A204.1 (cell line): ENCODE measurements around the gene ACADS.
"Not testable (repeated sequence)": the region's sequence is repeated elsewhere in the genome, so short reads cannot be mapped to it uniquely, and the experiment has no call there.

Experiments used
- FAIRE-seq: peaks from 2 replicates; lab custom pipeline; 2012; peaks lifted over from hg19 to GRCh38; lab: Jason Lieb, UNC

The ACADS gene

DNA sequence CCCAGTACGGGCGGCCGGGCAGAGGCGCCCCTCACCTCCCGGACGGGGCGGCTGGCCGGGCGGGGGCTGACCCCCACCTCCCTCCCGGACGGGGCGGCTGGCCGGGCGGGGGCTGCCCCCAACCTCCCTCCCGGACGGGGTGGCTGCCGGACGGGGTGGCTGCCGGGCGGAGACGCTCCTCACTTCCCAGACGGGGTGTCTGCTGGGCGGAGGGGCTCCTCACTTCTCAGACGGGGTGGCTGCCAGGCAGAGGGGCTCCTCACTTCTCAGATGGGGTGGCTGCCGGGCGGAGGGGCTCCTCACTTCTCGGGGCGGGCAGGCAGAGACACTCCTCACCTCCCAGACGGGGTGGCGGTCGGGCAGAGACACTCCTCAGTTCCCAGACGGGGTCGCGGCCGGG is 6.6 kb downstream of the ACADS start:
- not testable (repeated sequence) for FAIRE-seq

DNA sequence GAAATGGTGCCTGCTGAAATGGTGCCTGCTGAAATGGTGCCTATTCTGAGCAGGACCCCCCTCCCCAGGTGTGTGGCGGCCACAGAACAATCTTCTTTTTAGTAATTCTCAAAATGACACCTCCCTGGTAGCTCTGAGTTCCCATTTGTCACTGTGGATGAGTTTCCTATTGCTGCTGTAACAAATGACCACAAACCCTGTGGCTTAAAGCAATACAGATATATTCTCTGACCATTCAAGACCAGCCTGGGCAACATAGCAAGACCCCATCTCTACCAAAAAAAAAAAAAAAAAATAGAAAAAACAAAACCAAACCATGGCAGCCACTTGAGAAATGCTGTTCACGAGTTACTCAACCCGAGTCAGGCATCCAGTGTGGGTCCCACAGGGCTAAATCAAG is 7.9 kb downstream of the ACADS start:
- FAIRE-seq, result no peak

DNA sequence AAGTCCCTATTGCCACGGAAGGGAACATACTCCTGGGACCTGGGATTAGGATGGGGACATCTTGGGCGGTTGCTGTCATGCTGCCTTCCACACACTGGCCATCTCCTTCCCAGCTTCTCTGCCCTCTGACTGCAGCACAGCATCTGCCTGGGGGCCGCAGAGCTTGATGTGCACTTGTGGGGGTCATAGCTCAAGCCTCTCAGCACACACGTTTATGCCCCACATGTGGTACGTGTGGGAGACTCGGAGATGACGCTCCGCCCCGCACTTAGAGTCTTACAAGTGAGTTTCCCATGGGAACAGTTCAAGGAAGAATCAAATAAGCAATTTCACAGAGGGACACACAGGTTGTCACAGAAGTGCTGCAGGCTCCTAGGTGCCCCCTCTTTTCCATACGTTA is 8.6 kb downstream of the ACADS start:
- no peak for FAIRE-seq

DNA sequence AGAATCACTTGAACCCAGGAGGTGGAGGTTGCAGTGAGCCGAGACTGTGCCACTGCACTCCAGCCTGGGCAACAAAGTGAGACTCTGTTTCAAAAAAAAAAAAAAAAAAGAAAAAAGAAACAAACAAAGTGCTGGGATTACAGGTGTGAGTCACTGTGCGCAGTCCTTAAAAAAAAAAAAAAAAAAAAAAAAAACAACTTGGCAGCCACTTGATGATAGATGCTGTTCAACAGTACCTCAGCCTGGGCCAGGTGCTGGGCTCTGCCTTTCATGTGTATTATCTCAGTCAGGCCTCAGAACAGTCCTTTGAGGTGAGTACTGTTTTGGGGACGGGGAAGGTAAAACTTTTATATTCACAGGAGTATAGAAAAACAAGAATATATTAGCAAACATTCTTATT is 9.6 kb downstream of the ACADS start:
- FAIRE-seq, result no peak

DNA sequence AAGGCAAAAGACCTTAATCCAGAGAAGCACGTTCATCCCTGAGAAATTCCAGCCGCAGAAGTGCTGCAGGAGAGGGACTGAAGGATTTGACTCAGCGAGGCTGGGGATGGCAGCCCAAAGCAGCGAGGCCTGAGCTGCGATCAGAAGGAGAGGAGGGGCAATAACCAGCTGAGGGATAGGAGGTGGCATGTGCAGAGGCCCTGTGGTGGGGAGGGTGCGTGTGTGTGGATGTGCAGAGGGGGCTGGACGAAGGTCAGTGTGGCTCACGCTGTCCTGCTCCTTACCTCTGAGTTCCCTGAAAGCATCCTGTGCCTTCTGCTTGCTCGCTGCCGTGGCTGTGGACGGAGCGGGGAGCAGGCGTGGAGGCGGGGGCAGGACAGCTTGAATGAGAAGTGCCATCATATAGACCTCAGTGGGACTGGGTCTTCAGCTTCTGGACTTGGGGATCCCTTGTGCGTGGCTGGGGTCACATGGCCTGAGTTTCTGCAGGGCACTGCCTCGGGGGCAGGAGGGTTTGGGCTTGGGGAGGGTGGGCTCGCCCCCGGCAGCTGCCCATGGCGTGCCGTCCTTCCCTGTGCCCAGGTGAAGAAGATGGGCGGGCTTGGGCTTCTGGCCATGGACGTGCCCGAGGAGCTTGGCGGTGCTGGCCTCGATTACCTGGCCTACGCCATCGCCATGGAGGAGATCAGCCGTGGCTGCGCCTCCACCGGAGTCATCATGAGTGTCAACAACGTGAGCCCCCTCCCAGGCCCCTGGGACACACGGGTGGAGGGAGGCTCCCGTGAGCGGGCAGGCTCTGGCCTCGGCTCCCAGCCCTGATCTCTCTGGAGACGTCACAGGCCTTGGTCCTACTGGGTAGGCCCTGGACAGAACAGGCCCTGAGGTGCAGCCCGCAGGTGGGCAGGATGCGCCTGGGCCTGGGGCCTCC is 11.0 kb downstream of the ACADS start:
- FAIRE-seq, result no peak

DNA sequence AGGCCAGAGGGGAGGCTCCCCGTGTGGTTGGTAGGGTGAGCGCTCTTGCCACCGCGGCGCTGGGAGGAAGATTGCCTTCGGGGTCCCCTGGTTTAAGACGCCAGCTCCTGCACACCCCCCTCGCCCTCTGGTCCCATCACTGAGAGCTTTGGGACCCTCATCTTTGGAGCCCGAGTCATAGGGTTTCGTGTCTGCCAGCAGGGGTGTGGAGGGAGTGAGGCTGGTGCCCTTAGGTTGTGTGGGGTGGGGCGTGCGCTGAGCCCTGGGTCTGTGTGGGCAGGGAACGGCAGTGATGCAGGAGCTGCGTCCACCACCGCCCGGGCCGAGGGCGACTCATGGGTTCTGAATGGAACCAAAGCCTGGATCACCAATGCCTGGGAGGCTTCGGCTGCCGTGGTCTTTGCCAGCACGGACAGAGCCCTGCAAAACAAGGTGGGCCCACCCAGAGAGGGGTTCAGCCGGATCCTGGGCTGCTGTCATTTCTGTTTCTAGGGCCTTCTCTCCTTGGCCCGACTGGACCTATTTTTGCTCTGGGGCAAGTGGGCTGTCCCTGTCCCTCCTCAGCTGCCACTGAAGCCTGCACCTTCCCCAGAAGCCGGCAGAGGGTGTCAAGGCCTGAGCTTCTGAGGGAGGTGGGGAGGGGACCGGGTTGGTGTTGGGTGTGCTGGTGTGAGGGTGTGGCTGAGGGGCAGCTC is 12.1 kb downstream of the ACADS start:
- no peak for FAIRE-seq

DNA sequence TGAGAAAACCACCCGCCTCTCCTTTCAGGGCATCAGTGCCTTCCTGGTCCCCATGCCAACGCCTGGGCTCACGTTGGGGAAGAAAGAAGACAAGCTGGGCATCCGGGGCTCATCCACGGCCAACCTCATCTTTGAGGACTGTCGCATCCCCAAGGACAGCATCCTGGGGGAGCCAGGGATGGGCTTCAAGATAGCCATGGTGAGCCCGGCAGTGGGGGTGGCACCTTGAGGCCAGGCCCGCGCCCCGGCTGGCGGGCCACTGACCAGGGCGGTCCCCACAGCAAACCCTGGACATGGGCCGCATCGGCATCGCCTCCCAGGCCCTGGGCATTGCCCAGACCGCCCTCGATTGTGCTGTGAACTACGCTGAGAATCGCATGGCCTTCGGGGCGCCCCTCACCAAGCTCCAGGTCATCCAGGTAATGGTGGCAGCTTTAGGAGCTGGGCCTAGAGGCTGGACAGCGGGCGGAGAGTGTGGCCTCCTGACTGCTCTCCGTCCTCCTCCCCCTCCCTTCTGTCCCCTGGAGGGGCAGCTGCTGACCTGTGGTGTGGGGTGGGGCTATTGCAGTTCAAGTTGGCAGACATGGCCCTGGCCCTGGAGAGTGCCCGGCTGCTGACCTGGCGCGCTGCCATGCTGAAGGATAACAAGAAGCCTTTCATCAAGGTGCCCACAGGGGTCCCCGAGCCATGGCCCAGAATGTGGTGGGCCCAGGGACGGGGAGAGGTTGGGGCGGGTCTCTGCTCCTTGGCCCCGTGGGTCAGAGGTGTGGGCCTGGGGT is 12.8 kb downstream of the ACADS start:
- no peak for FAIRE-seq

DNA sequence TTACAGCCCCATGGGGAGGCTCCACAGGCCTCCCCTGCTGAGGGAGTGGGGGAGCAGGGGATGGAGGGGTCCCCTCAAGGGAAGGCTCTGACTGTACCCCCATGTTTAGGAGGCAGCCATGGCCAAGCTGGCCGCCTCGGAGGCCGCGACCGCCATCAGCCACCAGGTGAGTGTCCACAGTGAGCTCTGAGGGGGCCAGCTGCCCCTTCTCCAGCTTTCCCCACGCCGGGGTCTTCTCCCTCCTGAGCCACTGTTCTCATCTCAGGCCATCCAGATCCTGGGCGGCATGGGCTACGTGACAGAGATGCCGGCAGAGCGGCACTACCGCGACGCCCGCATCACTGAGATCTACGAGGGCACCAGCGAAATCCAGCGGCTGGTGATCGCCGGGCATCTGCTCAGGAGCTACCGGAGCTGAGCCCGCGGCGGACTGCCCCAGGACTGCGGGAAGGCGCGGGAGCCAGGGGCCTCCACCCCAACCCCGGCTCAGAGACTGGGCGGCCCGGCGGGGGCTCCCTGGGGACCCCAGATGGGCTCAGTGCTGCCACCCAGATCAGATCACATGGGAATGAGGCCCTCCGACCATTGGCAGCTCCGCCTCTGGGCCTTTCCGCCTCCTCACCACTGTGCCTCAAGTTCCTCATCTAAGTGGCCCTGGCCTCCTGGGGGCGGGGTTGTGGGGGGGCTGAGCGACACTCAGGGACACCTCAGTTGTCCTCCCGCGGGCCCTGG is 13.6 kb downstream of the ACADS start:
- no peak for FAIRE-seq

DNA sequence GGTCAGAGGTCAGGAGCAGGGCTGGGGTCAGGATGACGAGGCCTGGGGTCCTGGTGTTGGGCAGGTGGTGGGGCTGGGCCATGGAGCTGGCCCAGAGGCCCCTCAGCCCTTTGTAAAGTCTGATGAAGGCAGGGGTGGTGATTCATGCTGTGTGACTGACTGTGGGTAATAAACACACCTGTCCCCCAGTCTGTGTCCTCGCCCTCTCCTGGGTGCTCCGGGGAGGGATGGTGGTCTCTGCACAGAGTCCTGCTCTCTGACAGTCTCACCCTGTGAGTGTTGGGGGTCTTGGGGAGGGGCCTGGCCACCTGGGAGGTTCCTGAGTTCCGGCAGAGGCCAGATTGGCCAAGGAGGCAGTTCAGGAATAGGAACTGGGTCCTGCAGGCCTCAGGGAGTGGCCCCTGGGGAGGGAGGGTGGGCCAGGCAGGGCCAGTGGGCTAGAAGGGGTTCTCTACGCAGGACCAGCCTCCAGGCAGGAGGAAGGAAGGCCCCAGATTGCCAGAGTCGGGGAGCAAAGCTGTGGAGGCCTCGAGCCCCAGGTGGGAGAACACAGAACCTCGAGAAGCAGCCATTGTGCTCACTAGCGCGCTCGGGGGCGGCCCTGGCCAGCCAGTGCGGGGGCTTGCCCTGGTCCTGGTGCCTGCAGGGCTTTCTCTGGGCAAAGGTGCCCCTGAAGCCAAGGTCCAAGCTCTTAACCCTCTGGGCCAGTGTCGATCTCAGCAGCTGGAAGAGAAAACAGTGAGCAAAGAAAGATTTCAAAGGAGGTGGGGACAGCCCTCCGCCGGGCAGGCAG is 14.4 kb downstream of the ACADS start:
- no peak for FAIRE-seq

DNA sequence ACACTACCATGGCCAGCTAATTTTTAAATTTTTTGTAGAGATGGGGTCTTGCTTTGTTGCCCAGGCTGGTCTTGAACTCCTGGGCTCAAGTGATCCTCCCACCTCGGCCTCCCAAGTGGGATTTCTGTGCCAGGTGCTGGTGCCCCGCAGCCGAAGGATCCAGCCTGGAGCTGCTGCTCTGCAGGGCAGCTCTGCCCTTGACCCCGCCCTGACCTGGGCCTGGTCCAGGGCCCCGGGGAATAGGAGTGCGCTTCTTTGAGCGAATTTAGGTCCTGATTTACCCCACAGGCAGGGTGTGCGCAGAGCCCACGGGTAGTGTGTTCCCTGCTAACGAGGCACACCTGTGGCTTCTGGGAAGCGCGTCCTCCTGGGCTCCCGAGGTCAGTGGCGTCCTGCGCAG is 15.2 kb downstream of the ACADS start:
- no peak for FAIRE-seq

DNA sequence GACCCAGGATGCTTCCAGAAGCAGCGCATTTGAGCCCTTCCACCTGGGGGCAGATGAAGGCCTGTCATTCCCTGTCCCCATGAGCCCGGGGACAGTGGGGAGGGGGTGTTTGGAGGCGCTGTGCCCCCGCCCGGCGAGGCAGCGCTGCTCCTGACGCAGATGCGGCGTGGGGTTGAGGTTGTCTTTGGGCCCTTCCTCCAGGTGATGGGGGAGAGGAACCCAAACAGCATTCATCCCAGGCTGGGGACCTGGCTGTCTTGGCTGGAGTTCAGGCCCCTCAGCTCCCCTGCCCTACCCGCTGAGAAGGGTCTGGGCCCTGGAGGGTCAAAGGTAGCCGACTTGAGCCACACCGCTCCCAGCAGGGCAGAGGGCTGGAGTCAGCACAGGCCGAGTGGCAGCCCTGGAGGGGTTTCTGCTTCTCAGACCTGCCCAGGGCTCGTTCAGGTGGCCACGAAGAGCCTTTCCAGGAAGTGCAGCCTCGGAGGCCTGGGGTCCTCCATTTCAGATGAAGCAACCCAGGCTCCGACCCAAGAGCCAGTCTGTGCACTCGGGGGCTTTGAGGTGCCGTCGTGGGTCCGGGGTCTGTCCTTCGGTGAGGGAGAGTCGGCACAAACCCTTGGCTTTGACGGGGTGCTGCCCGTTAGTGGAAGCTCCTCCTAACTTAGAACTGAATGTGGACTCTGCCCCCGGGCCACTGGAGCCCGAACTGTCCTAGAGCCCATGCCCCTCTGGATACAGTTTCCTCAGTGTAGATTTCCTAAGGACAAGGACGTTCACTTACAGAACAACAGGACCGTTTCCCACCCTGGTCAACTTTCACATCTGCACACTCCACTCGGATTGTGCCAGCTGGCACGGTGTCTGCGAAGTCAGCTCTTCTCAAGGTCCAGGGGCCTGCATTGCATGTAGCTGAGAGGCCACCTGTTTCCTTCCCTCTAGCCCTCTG is 16.1 kb downstream of the ACADS start:
- FAIRE-seq, result no peak

DNA sequence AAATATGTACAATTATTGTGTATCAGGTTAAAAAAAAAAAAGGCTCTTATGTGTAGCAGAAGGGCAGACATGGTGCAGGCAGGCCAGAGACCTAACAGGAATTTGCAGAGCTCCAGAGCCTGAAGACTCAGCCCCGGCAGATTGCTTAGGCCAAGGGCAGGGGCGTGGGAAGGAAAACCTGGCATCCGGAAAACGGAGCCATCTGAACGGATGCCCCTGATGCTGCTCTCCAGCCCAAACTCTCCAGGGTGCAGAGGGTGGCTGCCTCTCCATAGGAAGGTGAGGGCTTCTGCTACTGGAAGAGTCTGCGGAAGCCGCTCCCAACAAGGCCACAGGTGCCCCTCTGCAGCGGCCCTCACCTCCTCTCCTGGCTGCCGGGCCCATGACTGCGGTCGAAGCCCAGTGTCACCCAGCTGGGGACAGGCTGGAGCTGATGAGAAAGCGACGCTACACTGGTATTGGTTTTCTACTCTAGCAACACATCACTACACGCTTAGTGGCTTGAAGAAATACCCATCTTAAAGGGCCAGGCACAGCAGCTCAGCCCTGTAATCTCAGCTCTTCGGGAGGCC is 19.4 kb downstream of the ACADS start:
- no peak for FAIRE-seq

DNA sequence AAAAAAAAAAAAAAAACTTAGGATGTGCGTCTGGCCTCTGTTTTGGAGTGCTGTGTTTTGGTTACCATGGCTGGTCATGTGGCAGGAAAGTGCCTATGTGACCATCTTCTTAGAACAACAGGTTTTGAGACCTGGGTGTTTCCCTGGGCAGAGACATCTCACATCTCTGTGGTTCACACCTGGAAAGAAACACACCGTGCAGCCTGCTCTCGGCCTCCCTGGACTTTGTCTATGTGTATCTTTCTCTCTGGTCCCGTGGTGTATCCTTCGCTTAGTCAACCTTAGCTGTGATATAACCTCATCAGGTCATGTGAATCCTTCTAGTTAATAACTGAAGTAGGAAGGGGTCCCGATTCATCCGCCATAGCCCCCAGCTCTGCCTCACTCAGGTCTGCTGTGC is 22.6 kb downstream of the ACADS start:
- no peak for FAIRE-seq

DNA sequence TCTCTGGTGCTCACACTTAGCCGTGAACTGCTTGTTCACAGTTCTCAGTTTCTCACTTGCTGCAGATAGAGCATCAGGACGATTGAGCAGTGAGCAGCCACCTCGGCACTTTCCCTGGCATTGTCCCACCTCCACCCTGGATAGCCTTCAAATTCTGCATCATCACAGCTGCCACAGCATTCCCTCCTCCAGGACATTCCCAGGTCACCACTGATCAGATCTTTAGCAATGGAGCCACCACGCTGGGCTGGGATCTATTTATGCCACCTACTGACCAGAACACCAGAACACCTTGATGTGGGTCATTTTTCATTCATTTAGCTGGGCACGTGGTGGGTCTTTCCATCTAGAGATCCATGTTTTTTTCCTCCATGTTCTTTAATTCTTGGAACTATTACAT is 23.6 kb downstream of the ACADS start:
- FAIRE-seq, result no peak

DNA sequence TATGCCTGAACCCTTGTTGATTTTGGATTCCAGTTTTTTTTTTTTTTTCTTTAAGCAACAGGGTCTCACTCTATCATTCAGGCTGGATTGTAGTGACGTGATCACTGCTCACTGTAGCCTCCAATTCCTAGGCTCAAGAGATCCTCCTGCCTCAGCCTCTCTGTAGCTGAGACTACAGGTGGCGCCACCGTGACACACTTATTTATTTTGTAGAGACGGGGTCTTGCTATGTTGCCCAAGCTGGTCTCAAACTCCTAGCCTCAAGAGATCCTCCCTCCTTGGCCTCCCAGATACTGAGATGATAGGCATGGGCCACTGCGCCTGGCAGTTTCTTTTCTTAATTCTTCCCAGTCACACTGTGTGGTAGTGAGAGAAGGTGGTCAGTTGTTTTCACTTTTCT is 25.2 kb downstream of the ACADS start:
- FAIRE-seq, result no peak

DNA sequence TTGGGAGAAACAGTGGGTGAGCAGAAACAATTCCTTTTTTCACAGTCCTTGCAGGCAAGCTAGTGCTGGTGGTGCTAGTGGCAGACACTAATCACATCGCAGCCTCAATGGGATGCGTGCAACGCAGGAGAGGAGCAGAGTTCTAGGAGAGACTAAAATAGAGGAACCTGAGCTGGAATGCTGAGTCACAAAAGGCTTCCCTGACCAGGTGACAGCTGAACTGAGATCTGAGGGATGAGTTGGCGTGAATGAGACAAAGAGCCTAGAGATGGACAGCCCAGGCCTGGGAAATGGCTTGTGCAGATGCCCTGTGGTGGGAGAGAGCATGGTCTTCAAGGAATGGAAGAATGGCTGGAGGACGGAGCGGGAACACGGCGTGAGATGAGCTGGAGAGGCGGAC is 25.8 kb downstream of the ACADS start:
- FAIRE-seq, result no peak

DNA sequence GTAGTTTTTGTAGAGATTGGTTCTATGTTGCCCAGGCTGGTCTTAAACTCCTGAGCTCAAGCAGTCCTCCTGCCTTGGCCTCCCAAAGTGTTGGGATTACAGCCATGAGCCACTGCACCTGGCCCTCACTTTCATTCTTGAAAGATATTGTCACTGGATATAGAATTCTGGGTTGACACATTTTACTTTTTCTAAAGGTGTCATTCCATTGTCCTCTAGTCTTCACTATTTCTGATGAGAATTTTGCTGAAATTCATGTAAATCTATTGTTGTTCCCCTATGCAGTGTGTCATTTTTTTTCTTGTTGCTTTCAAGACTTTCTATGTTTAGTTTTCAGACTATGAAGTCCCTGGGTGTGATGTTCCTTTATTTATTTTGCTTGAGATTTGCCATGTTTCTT is 29.2 kb downstream of the ACADS start:
- no peak for FAIRE-seq

DNA sequence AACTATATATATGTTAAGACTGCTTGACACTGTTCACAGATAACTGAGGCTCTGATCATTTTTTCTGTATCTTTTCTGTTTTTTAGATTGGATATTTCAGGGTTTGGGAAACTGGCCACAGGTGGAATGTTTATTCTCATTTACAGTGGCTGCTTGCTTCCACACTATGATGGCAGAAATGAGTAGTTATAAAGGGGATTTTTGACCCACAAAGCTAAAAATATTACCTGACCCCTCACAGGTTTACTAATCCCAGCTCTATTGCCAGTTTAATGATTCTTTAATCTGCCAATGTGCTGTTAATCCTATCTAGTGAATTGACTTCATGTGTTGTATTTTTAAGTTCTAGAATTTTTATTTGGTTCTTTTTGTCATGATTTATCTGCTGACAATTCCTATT is 29.6 kb downstream of the ACADS start:
- no peak for FAIRE-seq

DNA sequence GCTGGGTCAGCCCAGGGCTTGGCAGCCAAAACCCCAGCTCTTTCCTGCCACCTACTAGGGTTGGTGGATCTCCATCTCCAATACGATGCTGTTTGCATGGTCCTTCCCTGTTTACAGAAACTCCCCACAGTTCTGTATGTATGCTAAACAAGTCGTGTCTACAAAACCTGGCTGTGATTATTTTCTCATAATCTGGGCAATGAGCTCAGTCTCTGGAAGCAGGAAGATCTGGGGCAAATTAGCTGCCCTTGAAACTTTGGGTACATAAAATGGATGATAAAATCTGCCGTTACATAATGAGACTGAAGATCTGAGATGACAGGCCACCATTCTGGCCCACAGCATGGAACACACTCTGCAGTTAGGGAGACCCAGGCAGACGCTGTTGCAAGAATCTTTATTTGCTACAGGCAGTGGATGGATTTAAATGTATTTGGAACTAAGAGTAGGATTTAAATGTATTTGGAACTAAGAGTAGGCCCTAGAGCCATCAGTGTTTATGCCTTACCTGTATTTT is 31.7 kb downstream of the ACADS start:
- FAIRE-seq, result no peak

DNA sequence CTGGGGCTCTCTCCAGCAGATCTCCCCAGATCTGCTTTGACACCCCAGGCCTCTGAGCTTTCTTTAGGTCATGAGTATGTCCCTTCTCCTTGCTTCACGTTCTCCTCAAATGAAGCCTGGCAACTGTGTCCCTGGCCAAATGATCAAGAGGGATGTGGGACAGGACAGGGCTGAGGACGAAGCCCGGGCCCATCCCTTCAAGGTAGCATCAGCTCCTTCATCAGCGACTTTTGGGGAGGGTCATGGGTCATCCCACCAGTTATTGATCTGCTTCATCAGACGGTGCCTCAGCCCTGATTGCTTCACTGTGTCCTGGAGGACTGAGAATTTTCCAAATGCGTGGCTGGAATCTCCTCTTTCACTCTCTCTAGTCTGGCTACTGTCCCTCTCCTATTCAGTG is 32.3 kb downstream of the ACADS start:
- FAIRE-seq, result no peak
